T-helper 17 cell (primary cell): ENCODE results near the gene USP1. TPM values are rescaled to one million over a fixed set of nuclear protein-coding genes. Genes with fewer than 3 reads are reported as not detected.
A peak's percentile ranks its signal among the peaks of the same experiment; 100 is the strongest.

Experiments used
- ATAC-seq: fragments of 150-1000 bp; cut with Tn5 transposase; 2 replicates; pipeline ENCODE4 v1.10.0; 2021; ENCODE audit warnings: mild to moderate bottlenecking, moderate library complexity
- DNase-seq, 3 donors: peaks; one replicate each; pipeline versions ENCODE4 v3.0.0 to v3.0.0-alpha.2; 2020 to 2021
- H3K9me3 ChIP-seq: one replicate; pipeline ENCODE4 v1.7.0; 2013; ENCODE audit warnings: low read length, mild to moderate bottlenecking; ENCODE audit not compliant: control insufficient read depth, poor library complexity, severe bottlenecking
- H3K27ac Mint-ChIP-seq: one replicate; pipeline ENCODE4 v1.8.0; 2022; ENCODE audit warnings: mild to moderate bottlenecking, moderate library complexity, mixed read lengths
- H3K27me3 Mint-ChIP-seq: one replicate; pipeline ENCODE4 v1.8.0; 2022; ENCODE audit warnings: mixed read lengths
- H3K36me3 Mint-ChIP-seq: one replicate; pipeline ENCODE4 v1.8.0; 2022; ENCODE audit warnings: low read depth, mixed read lengths
- H3K4me1 Mint-ChIP-seq: one replicate; pipeline ENCODE4 v1.8.0; 2022; ENCODE audit warnings: mild to moderate bottlenecking, mixed read lengths
- H3K4me3 Mint-ChIP-seq: one replicate; pipeline ENCODE4 v1.8.0; 2022; ENCODE audit warnings: mild to moderate bottlenecking, moderate library complexity, mixed read lengths
- total RNA-seq, 4 donors: library from RNA in 2 of 4; stranded (reverse) in 2 of 4; gene quantifications; one replicate each; pipeline ENCODE4 v1.2.3 and lab custom pipeline; 2022 to 2026

Gene USP1
- total RNA-seq, 2 donors from 2014 or later, result 28.3 to 29.3 TPM

DNA sequence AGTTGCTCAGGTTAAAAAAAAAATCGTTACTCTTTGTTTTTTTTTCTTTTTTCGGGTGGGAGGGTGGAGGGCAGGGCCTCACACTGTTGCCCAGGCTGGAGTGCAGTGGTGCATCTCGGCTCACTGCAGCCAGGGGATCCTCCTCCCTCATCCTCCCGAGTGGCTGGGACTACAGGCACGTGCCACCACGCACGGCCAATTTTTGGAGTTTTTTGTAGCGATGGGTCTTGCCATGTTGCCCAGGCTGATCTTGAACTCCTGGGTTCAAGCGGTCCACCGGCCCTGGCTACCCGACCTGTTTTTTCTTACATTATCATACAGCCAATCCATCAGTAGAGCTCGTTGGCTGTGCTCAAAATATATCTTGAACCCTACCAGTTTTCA is 2.2 kb upstream of the USP1 start:
- Mint-ChIP-seq H3K4me3 (no peak overlapping the region), H3K4me1 (peaks cover 10% of the 10 kb centered on the region), H3K27ac (no peak overlapping the region), H3K36me3 (no peaks in the 10 kb centered on the region), H3K27me3 (peaks cover 7% of the 10 kb centered on the region)
- no peak for DNase-seq
- no peak for ATAC-seq
- no peaks in the 10 kb centered on the region for H3K9me3 ChIP-seq

DNA sequence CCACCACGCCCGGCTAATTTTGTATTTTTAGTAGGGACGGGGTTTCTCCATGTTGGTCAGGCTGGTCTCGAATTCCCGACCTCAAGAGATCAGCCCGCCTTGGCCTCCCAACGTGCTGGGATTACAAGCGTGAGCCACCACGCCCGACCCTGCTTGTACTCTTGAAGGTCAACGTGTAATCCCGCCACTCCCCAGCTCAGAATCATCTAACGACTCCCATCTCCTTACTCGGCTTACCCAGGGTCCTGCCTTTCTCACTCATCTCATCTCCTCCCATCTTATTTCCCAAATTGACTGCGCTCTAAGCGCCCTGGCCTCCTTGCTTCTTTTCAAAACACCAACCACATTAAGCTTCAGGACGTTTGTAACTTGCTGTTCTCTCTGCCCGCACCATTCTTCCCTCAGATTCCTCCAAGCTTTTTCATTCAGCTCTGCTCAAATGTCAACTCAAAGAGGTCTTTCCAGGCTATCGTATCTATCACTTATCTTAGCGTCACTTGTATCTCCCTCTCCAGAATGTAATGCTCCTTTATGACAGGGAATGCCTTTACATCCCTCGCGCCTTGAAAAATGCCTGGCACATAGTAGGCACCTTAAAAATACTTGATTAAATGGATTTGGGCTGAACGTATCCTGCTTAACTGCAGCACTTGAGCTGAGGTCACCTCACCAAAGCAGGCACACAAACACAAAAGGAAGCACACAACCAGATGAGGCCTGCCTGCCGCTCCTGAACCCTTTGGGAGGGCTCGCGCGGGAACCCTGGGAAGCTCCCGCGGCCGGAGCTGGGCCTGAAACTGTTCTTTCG is 1.4 kb upstream of the USP1 start:
- DNase-seq (no peak), ATAC-seq (no peak)
- Mint-ChIP-seq H3K27me3 (peaks cover 7% of the 10 kb centered on the region), H3K4me1 (peaks cover 13% of the 10 kb centered on the region), H3K4me3 (peak overlapping the region; percentile 93), H3K27ac (peak overlapping the region; percentile 96), H3K36me3 (no peaks in the 10 kb centered on the region)
- no peaks in the 10 kb centered on the region for H3K9me3 ChIP-seq

DNA sequence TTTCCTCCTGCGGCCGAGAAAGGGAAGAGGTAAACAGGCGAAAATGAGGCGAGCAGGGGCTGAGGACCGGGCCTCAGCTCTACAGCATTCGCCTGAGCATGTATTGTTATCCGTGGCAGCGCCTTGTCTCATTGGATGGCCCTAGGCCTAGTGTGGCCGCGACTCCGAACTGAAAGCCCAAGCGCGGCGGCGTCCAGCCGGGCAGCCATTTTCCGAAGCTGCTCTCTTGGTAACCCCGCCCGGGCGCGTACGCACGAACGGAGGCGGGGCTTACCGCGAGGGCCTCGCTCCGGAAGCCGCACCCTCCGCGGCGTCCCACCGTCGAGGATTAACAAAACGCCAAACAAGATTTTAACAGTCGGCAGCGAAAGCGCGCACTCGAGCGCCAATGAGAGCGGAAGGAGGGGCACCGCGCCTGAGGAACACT is 797 bp upstream of the USP1 start:
- peak overlapping the region; percentile 93 for H3K4me3 Mint-ChIP-seq
- H3K4me1 Mint-ChIP-seq, result peaks cover 17% of the 10 kb centered on the region
- peaks cover 6% of the 10 kb centered on the region for H3K27me3 Mint-ChIP-seq
- H3K36me3 Mint-ChIP-seq, result no peaks in the 10 kb centered on the region
- no peaks in the 10 kb centered on the region for H3K9me3 ChIP-seq
- ATAC-seq, result no peak
- peak overlapping the region; percentile 96 for H3K27ac Mint-ChIP-seq
- DNase-seq, result peak; percentile 92 to 96 (median 93)

DNA sequence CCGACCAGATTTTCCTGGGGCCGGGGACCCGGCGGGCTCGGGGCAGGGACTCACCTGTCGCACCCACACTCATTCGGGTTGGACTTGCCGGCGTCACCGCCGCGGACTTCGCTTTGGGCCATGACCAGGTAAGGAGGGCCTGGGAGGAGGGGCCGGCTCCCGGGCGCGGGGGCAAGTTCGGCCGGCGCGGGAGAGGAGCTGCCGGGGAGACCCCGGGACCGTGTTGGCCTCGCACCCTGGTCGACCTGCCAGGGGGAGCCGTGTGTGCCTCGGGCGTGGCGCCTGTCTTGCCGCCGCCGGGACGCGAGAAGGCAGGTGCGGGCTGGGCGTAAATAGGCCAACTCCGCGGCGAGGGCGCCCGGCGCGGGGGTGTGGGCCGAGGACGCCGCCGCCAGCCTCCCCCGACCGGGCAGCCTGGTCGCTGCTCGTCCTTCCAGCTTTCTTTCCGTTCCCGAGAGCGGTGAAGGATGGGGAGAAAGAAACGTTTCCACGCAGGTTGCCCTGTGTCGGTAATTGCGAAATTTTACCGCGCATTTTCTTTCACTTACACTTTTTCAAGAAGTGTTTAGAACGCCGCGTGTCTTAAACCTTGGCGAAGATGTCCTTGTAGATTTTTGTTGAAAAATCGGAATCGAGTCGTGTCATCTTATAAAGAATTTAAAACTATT is 558 bp downstream of the USP1 start:
- H3K36me3 Mint-ChIP-seq, result peaks cover 2% of the 10 kb centered on the region
- DNase-seq (peak; percentile 32 to 40 (median 39)), ATAC-seq (no peak)
- H3K4me1 Mint-ChIP-seq, result peaks cover 22% of the 10 kb centered on the region
- H3K27me3 Mint-ChIP-seq, result no peaks in the 10 kb centered on the region
- H3K9me3 ChIP-seq, result no peaks in the 10 kb centered on the region
- peak overlapping the region; percentile 93 for H3K4me3 Mint-ChIP-seq
- H3K27ac Mint-ChIP-seq, result peak overlapping the region; percentile 96

GRCh38 chr1:62438163-62438562 is 1.3 kb downstream of the USP1 start:
- DNase-seq, result no peak
- no peaks in the 10 kb centered on the region for H3K27me3 Mint-ChIP-seq
- no peak for ATAC-seq
- peak overlapping the region; percentile 96 for H3K27ac Mint-ChIP-seq
- peaks cover 22% of the 10 kb centered on the region for H3K4me1 Mint-ChIP-seq
- H3K9me3 ChIP-seq, result no peaks in the 10 kb centered on the region
- peak overlapping the region; percentile 93 for H3K4me3 Mint-ChIP-seq
- peaks cover 2% of the 10 kb centered on the region for H3K36me3 Mint-ChIP-seq

DNA sequence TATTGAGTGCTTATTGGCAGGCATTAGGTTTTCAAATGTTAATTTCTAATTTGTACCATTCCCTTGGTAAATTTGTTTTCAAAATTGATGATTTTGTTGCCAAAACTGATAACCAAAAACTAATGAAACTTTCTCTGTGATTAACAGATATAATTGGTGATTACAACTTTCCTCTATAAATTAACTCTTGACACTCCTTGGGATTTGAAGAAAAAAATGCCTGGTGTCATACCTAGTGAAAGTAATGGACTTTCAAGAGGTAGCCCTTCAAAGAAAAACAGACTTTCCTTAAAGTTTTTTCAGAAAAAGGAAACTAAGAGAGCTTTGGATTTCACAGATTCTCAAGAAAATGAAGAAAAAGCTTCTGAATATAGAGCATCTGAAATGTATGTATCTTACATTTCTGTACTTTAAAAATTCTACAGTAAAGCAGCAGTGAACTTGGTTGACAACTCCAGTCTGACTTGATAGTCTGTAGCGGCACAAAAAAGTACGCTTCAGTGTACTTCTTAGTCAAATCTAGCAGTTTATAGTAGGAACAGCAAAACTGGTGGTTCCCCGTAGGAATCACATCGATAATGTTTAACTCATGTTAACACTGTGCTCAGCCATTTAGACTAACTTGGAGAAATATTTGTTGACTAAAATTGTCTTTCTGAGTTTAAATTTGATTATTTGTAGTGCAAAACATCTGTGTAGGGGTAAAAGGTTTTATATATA is 3.0 kb downstream of the USP1 start:
- H3K27me3 Mint-ChIP-seq, result no peaks in the 10 kb centered on the region
- peaks cover 5% of the 10 kb centered on the region for H3K36me3 Mint-ChIP-seq
- peak overlapping the region; percentile 93 for H3K4me3 Mint-ChIP-seq
- peak overlapping the region; percentile 96 for H3K27ac Mint-ChIP-seq
- ATAC-seq, result no peak
- no peaks in the 10 kb centered on the region for H3K9me3 ChIP-seq
- DNase-seq, result no peak
- H3K4me1 Mint-ChIP-seq, result peaks cover 25% of the 10 kb centered on the region

GRCh38 chr1:62444701-62445100 is 7.9 kb downstream of the USP1 start:
- no peaks in the 10 kb centered on the region for H3K9me3 ChIP-seq
- Mint-ChIP-seq H3K36me3 (peaks cover 7% of the 10 kb centered on the region), H3K4me1 (peaks cover 15% of the 10 kb centered on the region), H3K27me3 (no peaks in the 10 kb centered on the region), H3K27ac (peak overlapping the region; percentile 56), H3K4me3 (no peak overlapping the region)
- DNase-seq (no peak), ATAC-seq (no peak)

- H3K9me3 ChIP-seq, result no peaks in the 10 kb centered on the region
- Mint-ChIP-seq H3K4me1 (peaks cover 9% of the 10 kb centered on the region), H3K27me3 (no peaks in the 10 kb centered on the region), H3K36me3 (peaks cover 12% of the 10 kb centered on the region), H3K4me3 (no peak overlapping the region), H3K27ac (peak overlapping the region; percentile 74)
- DNase-seq (no peak), ATAC-seq (no peak)
Measured at GRCh38 chr1:62448221-62448933, 11.5 kb downstream of the USP1 start.

GRCh38 chr1:62450301-62450700 is 13.5 kb downstream of the USP1 start:
- ATAC-seq (no peak), DNase-seq (no peak)
- no peak overlapping the region for H3K4me3 Mint-ChIP-seq
- H3K36me3 Mint-ChIP-seq, result peaks cover 8% of the 10 kb centered on the region
- no peaks in the 10 kb centered on the region for H3K27me3 Mint-ChIP-seq
- no peak overlapping the region for H3K27ac Mint-ChIP-seq
- H3K9me3 ChIP-seq, result no peaks in the 10 kb centered on the region
- H3K4me1 Mint-ChIP-seq, result peaks cover 6% of the 10 kb centered on the region

- no peak for DNase-seq
- Mint-ChIP-seq H3K4me3 (no peak overlapping the region), H3K36me3 (peaks cover 6% of the 10 kb centered on the region), H3K27ac (no peak overlapping the region), H3K4me1 (peaks cover 9% of the 10 kb centered on the region), H3K27me3 (no peaks in the 10 kb centered on the region)
- ATAC-seq, result no peak
- H3K9me3 ChIP-seq, result no peaks in the 10 kb centered on the region
Measured at GRCh38 chr1:62452951-62453350, 16.1 kb downstream of the USP1 start.

GRCh38 chr1:62457955-62458354 is 21.1 kb downstream of the USP1 start:
- no peak for ATAC-seq
- DNase-seq, result no peak
- Mint-ChIP-seq H3K4me3 (no peak overlapping the region), H3K4me1 (peaks cover 3% of the 10 kb centered on the region), H3K36me3 (peaks cover under 1% of the 10 kb centered on the region), H3K27me3 (no peaks in the 10 kb centered on the region), H3K27ac (peak overlapping the region; percentile 53)
- no peaks in the 10 kb centered on the region for H3K9me3 ChIP-seq

DNA sequence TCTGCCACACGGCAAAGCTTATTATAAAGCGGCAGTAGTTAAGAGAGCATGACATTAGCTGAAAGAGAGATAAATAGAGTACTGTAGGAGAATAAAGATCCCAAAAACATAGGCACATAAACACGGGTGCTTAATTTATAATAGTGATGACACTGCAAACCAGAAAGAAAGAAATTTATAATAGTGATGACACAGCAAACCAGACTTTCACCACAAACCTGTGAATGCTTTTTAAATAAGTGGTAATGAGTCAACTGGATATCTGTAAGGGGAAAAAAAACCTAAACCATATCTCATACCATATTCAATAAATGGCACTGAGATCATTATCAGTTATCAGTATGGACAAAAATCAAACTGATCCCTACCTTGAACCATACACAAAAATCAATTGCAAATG is 25.5 kb downstream of the USP1 start:
- ATAC-seq, result no peak

DNA sequence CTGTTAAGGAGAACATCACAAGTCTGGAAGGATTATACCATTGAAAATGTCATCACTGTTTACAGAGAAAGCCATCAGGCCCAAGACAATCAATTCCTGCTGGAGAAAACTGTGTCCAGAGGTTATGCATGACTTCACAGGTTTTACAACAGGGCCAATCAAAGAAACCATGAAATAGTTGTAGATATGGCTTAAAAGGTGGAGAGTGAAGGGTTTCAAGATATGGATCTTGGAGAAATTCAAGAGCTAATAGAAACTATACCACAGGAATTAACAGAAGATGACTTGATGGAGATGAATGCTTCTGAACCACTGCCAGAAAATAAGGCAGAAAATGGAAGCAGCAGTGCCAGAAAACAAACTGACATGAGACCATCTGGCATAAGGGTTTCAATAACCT is 30.2 kb downstream of the USP1 start:
- no peak overlapping the region for H3K27ac Mint-ChIP-seq
- ATAC-seq, result no peak
- no peak for DNase-seq
- no peaks in the 10 kb centered on the region for H3K9me3 ChIP-seq
- no peak overlapping the region for H3K4me3 Mint-ChIP-seq
- no peaks in the 10 kb centered on the region for H3K4me1 Mint-ChIP-seq
- no peaks in the 10 kb centered on the region for H3K27me3 Mint-ChIP-seq
- H3K36me3 Mint-ChIP-seq, result peaks cover 8% of the 10 kb centered on the region

More for the DNA sequence above, 25.5 kb downstream of the USP1 start:
- Mint-ChIP-seq H3K4me1 (no peaks in the 10 kb centered on the region), H3K36me3 (peaks cover 3% of the 10 kb centered on the region), H3K27me3 (no peaks in the 10 kb centered on the region), H3K4me3 (no peak overlapping the region), H3K27ac (no peak overlapping the region)
- no peaks in the 10 kb centered on the region for H3K9me3 ChIP-seq
- no peak for DNase-seq
